Liver (tissue), 9 donors: ENCODE measurements around the gene CSTF3. TPM values are rescaled to one million over a fixed set of nuclear protein-coding genes. Genes with fewer than 3 reads are reported as not detected.

Experiments
- DNase-seq: peaks from one replicate; pipeline ENCODE4 v3.0.0-alpha.2; 2017; ENCODE audit warnings: low spot score
- H3K27ac ChIP-seq, 2 donors: one replicate each; pipeline ENCODE4 v1.7.0; 2013; ENCODE audit warnings: inconsistent platforms in 2 of 2, low read length in 2 of 2, control low read depth in 1 of 2, low read depth in 1 of 2, mild to moderate bottlenecking in 1 of 2
- H3K27me3 ChIP-seq, 4 donors: one replicate each; pipeline versions ENCODE4 v1.6.1 to v1.7.0; 2013; ENCODE audit warnings: low read length in 3 of 4, inconsistent platforms in 1 of 4, mild to moderate bottlenecking in 1 of 4, moderate library complexity in 1 of 4; ENCODE audit not compliant: control insufficient read depth in 4 of 4, insufficient read depth in 4 of 4
- H3K36me3 ChIP-seq, 4 donors: one replicate each; pipeline versions ENCODE4 v1.6.1 to v1.7.0; 2013; ENCODE audit warnings: low read length in 3 of 4, mild to moderate bottlenecking in 3 of 4, low read depth in 1 of 4, moderate library complexity in 1 of 4; ENCODE audit not compliant: control insufficient read depth in 4 of 4, insufficient read depth in 3 of 4
- H3K4me1 ChIP-seq, 4 donors: one replicate each; pipeline versions ENCODE4 v1.6.1 to v1.7.0; 2013; ENCODE audit warnings: low read length in 3 of 4, mild to moderate bottlenecking in 3 of 4, moderate library complexity in 1 of 4; ENCODE audit not compliant: control insufficient read depth in 4 of 4, insufficient read depth in 4 of 4
- H3K4me3 ChIP-seq, 3 donors: one replicate each; pipeline versions ENCODE4 v1.6.1 to v1.7.0; 2013; ENCODE audit warnings: low read length in 3 of 3, control low read depth in 1 of 3, low read depth in 1 of 3, mild to moderate bottlenecking in 1 of 3
- H3K9ac ChIP-seq, 2 donors: one replicate each; pipeline ENCODE4 v1.7.0; 2013; ENCODE audit warnings: low read length in 2 of 2, mild to moderate bottlenecking in 2 of 2, moderate library complexity in 2 of 2, control low read depth in 1 of 2, low read depth in 1 of 2
- H3K9me3 ChIP-seq, 4 donors: one replicate each; pipeline versions ENCODE4 v1.6.1 to v1.7.0; 2013; ENCODE audit warnings: low read length in 3 of 4; ENCODE audit not compliant: control insufficient read depth in 4 of 4
- EGR1 ChIP-seq, 2 donors: IDR thresholded peaks; 2 replicates each; pipeline ENCODE4 v1.6.1; 2016 to 2018; ENCODE audit warnings: antibody characterized with exemption in 2 of 2, low read depth in 2 of 2
- FOXA1 ChIP-seq: IDR thresholded peaks from 2 replicates; pipeline ENCODE4 v1.6.1; 2016; ENCODE audit warnings: antibody characterized with exemption
- HNF4A ChIP-seq, 2 donors: conservative IDR thresholded peaks; 2 replicates each; pipeline ENCODE4 v1.6.1; 2016; ENCODE audit warnings: antibody characterized with exemption in 2 of 2, mild to moderate bottlenecking in 2 of 2
- HNF4G ChIP-seq: IDR thresholded peaks from 2 replicates; pipeline ENCODE4 v1.6.1; 2016; ENCODE audit warnings: antibody characterized with exemption
- JUND ChIP-seq, 2 donors: IDR thresholded peaks; 2 replicates each; pipeline ENCODE4 v1.6.1; 2016; ENCODE audit warnings: antibody characterized with exemption in 2 of 2
- NR2F2 ChIP-seq: IDR thresholded peaks from 2 replicates; pipeline ENCODE4 v1.6.1; 2016; ENCODE audit warnings: antibody characterized with exemption
- RAD21 ChIP-seq, 2 donors: IDR thresholded peaks; 2 replicates each; pipeline ENCODE4 v1.6.1; 2016; ENCODE audit warnings: antibody characterized with exemption in 2 of 2, mild to moderate bottlenecking in 2 of 2
- REST ChIP-seq: IDR thresholded peaks from 2 replicates; pipeline ENCODE4 v1.6.1; 2016; ENCODE audit warnings: antibody characterized with exemption, mild to moderate bottlenecking
- RXRA ChIP-seq, 2 donors: IDR thresholded peaks; 2 replicates each; pipeline ENCODE4 v1.6.1; 2017 to 2018; ENCODE audit warnings: antibody characterized with exemption in 2 of 2, mild to moderate bottlenecking in 1 of 2
- SP1 ChIP-seq: IDR thresholded peaks from 2 replicates; pipeline ENCODE4 v1.6.1; 2018; ENCODE audit warnings: antibody characterized with exemption, mild to moderate bottlenecking
- TAF1 ChIP-seq: conservative IDR thresholded peaks from 2 replicates; pipeline ENCODE4 v1.6.1; 2016; ENCODE audit warnings: antibody characterized with exemption, mild to moderate bottlenecking
- YY1 ChIP-seq: IDR thresholded peaks from 2 replicates; pipeline ENCODE4 v1.6.1; 2016; ENCODE audit warnings: antibody characterized with exemption, mild to moderate bottlenecking
- WGBS: extraction: QIAGEN DNeasy Blood & Tissue Kit; methylation state at CpG from one replicate; pipeline ENCODE4 v1.1.7; 2013; 5-methylcytosine and 5-hydroxymethylcytosine counted together
- polyA plus RNA-seq, 2 donors: library from polyadenylated mRNA; stranded (reverse) in 1 of 2; unstranded in 1 of 2; fragments of 200-250 nt in 1 of 2; fragments of >200 nt in 1 of 2; fragmentation: Nextera tagmentation in 1 of 2; extraction: Ambion mirVana in 1 of 2; gene quantifications; one replicate each; pipeline versions ENCODE4 v1.2.1 to v1.2.3, GENCODE V29; 2013 to 2015
- total RNA-seq, 2 donors: library from RNA; depleted of rRNA; stranded (reverse); fragments of >200 nt; gene quantifications; one replicate each; pipeline ENCODE4 v1.2.3, GENCODE V29; 2014
- TF ChIP-seq, protein P1 (sequence below): IDR thresholded peaks from 2 replicates; pipeline ENCODE4 v1.6.1; 2016; ENCODE audit warnings: antibody characterized with exemption
- TF ChIP-seq, protein P2 (sequence below): IDR thresholded peaks from 2 replicates; pipeline ENCODE4 v1.6.1; 2016; ENCODE audit warnings: antibody characterized with exemption
- TF ChIP-seq, protein P3 (sequence below): fragments of 150-350 bp; IDR thresholded peaks from 2 replicates; pipeline ENCODE4 v1.5.1; 2017; ENCODE audit warnings: improper control_type of control experiment, low read depth, low read length; ENCODE audit not compliant: missing input control
- TF ChIP-seq, protein P4 (sequence below): IDR thresholded peaks from 2 replicates; pipeline ENCODE4 v1.6.1; 2016; ENCODE audit warnings: antibody characterized with exemption
- donor health status: healthy.
- donor health status: healthy.
- donor health status: healthy.
- donor health status: healthy.
- donor health status: healthy.

CSTF3 gene
- total and polyA plus RNA-seq, 4 donors: 7.9 to 20.8 (median 12.3) TPM

- WGBS: 91% methylated on average over 2 of the region's 2 CpGs
- TF ChIP-seq JUND (IDR thresholded peaks at IDR 0.05) (no peak), RXRA (IDR thresholded peaks at IDR 0.05) (no peak), EGR1 (IDR thresholded peaks at IDR 0.05; ENCODE audit: low read depth in 2 of 2) (no peak), NR2F2 (no peak), REST (no peak), RAD21 (IDR thresholded peaks at IDR 0.05) (no peak)
- TF ChIP-seq, protein P1, sequence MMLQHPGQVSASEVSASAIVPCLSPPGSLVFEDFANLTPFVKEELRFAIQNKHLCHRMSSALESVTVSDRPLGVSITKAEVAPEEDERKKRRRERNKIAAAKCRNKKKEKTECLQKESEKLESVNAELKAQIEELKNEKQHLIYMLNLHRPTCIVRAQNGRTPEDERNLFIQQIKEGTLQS: no peak
Measured at GRCh38 chr11:33043221-33043830, 118.0 kb downstream of the CSTF3 start.

GRCh38 chr11:33040862-33041453 is 120.3 kb downstream of the CSTF3 start:
- H3K27ac ChIP-seq: no peak overlapping the region
- 80% methylated on average over 5 of the region's 5 CpGs for WGBS
- H3K9ac ChIP-seq: peak overlapping the region in 1 of 2 donors; percentile 27
- peak overlapping the region in 1 of 3 donors; percentile 95 for H3K4me3 ChIP-seq
- peaks cover 0 to 3% (median 0%) of the 10 kb centered on the region in 4 donors for H3K36me3 ChIP-seq
- peaks cover 2 to 18% (median 9%) of the 10 kb centered on the region in 4 donors for H3K4me1 ChIP-seq
- no peaks in the 10 kb centered on the region for H3K9me3 ChIP-seq
- no peak for TF ChIP-seq FOXA1
- TF ChIP-seq YY1: no peak
- TF ChIP-seq TAF1: no peak
- TF ChIP-seq, protein P2, sequence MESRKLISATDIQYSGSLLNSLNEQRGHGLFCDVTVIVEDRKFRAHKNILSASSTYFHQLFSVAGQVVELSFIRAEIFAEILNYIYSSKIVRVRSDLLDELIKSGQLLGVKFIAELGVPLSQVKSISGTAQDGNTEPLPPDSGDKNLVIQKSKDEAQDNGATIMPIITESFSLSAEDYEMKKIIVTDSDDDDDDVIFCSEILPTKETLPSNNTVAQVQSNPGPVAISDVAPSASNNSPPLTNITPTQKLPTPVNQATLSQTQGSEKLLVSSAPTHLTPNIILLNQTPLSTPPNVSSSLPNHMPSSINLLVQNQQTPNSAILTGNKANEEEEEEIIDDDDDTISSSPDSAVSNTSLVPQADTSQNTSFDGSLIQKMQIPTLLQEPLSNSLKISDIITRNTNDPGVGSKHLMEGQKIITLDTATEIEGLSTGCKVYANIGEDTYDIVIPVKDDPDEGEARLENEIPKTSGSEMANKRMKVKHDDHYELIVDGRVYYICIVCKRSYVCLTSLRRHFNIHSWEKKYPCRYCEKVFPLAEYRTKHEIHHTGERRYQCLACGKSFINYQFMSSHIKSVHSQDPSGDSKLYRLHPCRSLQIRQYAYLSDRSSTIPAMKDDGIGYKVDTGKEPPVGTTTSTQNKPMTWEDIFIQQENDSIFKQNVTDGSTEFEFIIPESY: no peak
- TF ChIP-seq SP1: no peak
- TF ChIP-seq, protein P3, sequence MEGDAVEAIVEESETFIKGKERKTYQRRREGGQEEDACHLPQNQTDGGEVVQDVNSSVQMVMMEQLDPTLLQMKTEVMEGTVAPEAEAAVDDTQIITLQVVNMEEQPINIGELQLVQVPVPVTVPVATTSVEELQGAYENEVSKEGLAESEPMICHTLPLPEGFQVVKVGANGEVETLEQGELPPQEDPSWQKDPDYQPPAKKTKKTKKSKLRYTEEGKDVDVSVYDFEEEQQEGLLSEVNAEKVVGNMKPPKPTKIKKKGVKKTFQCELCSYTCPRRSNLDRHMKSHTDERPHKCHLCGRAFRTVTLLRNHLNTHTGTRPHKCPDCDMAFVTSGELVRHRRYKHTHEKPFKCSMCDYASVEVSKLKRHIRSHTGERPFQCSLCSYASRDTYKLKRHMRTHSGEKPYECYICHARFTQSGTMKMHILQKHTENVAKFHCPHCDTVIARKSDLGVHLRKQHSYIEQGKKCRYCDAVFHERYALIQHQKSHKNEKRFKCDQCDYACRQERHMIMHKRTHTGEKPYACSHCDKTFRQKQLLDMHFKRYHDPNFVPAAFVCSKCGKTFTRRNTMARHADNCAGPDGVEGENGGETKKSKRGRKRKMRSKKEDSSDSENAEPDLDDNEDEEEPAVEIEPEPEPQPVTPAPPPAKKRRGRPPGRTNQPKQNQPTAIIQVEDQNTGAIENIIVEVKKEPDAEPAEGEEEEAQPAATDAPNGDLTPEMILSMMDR: no peak
- TF ChIP-seq, protein P4, sequence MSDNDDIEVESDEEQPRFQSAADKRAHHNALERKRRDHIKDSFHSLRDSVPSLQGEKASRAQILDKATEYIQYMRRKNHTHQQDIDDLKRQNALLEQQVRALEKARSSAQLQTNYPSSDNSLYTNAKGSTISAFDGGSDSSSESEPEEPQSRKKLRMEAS: no peak
- TF ChIP-seq RXRA (IDR thresholded peaks at IDR 0.05): no peak
- TF ChIP-seq, protein P1: no peak
- TF ChIP-seq HNF4G: no peak
- TF ChIP-seq HNF4A (conservative IDR thresholded peaks at IDR 0.05): no peak
- no peaks in the 10 kb centered on the region for H3K27me3 ChIP-seq
- DNase-seq: no peak

More at GRCh38 chr11:33043221-33043830, 118.0 kb downstream of the CSTF3 start:
- no peaks in the 10 kb centered on the region for H3K27me3 ChIP-seq
- no peaks in the 10 kb centered on the region for H3K9me3 ChIP-seq
- no peak overlapping the region for H3K9ac ChIP-seq
- no peak overlapping the region for H3K4me3 ChIP-seq
- H3K4me1 ChIP-seq: peaks cover 2 to 23% (median 9%) of the 10 kb centered on the region in 4 donors
- no peak overlapping the region for H3K27ac ChIP-seq
- DNase-seq: no peak
- H3K36me3 ChIP-seq: peaks cover 0 to 3% (median 0%) of the 10 kb centered on the region in 4 donors
